ENCODE measurements around the gene PIGA.

PIGA gene

DNA sequence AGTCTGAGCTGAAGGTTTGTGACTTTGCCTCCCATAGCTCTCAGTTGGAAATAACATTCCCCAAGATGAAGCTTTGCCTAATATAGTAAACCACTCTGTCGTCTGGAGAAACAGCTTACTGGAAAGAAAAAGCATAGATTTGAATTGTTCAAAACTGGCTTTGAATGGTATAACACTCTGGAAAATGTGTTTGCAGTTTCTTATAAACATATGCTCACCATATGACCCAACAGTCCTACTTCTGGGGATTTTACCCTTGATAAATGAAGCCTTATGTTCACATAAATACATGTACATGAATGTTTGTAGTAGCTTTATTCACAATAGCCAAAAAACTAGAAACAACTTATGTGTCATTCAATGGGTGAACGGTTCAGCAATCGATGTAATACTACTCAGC, 38.7 kb upstream of the PIGA start:
- H3K4me3 ChIP-seq (IDR thresholded peaks at IDR 0.05; ENCODE audit: insufficient read depth, low read depth, low read length), result no peak overlapping the region
- TF ChIP-seq, protein P1, sequence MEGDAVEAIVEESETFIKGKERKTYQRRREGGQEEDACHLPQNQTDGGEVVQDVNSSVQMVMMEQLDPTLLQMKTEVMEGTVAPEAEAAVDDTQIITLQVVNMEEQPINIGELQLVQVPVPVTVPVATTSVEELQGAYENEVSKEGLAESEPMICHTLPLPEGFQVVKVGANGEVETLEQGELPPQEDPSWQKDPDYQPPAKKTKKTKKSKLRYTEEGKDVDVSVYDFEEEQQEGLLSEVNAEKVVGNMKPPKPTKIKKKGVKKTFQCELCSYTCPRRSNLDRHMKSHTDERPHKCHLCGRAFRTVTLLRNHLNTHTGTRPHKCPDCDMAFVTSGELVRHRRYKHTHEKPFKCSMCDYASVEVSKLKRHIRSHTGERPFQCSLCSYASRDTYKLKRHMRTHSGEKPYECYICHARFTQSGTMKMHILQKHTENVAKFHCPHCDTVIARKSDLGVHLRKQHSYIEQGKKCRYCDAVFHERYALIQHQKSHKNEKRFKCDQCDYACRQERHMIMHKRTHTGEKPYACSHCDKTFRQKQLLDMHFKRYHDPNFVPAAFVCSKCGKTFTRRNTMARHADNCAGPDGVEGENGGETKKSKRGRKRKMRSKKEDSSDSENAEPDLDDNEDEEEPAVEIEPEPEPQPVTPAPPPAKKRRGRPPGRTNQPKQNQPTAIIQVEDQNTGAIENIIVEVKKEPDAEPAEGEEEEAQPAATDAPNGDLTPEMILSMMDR (conservative IDR thresholded peaks at IDR 0.05; ENCODE audit: low read depth, low read length), result no peak
- no peaks in the 10 kb centered on the region for H4K20me1 ChIP-seq (ENCODE audit: insufficient read depth)
- no peaks in the 10 kb centered on the region for H3K4me1 ChIP-seq (ENCODE audit: low read depth, poor library complexity, severe bottlenecking)
- no peaks in the 10 kb centered on the region for H3K27me3 ChIP-seq (ENCODE audit: insufficient read depth, low read depth)
- H3K79me2 ChIP-seq (ENCODE audit: insufficient read depth, low read depth), result no peaks in the 10 kb centered on the region
- H3K9ac ChIP-seq, result no peak overlapping the region
- no peak overlapping the region for H2AFZ ChIP-seq (ENCODE audit: low read depth)
- H3K4me2 ChIP-seq, result no peak overlapping the region
- H3K27ac ChIP-seq, result no peak overlapping the region
- H3K36me3 ChIP-seq (ENCODE audit: insufficient read depth), result no peaks in the 10 kb centered on the region

DNA sequence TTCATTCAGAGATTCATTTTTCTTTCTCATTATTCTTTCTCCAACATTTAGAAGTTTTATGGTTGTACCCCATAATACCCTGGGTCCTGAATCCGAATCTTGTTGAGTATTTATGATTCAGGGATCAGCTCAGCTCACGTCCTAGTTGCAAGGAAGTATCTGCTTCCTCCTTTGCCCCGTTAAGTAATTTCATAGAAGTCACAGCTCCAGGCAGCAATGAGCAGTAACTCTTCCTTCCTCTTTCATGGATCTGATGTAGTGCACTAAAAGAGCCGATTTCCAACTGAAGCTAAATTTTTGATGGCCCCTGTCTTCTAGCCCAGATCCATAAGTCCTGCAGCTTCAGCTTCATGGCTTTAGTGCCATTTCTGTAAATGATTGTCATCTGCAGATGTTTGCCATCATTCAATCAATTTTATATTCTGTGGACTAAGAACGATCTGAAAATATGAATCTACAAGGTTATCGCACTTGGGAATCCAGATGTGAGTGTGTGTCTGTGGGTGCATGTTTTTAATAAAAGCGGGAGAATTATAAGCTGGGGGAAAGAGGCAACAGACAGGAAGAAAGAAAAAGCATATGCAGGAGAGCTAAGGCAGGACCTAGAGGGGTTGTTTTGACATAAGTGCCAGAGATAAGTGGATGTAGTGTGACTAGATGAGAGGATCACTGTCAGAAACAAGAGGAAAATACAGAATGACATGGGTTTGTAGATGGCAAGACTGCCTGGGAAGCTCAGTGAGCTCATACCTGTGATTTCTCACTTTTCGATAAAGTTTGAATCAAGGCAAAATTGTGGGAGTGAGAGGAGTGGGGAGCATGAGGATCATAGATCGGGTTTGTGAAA, 31.4 kb upstream of the PIGA start:
- Histone ChIP-seq H3K4me2 (no peak overlapping the region), H3K27ac (no peak overlapping the region)
- TF ChIP-seq, protein P1 (conservative IDR thresholded peaks at IDR 0.05; ENCODE audit: low read depth, low read length), result no peak

DNA sequence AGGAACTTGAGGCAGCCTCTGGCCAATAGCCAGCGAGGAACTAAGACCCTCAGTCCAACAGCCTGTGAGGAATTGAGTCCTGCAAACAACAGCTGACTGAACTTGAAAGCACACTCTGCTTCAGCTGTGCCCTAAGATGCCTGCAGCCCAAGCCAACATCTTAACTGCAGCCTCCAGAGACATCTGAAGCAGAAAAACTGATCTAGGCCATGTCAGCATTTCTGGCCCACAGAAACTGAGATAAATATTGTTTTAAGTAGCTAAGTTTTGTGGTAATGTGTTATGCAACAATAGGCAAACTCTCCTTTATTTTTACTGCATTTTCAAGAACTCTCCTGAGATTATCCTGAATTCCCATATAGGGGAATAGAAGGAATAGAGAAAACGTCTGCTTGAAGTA, 24.4 kb upstream of the PIGA start:
- Histone ChIP-seq H3K27ac (no peak overlapping the region), H3K27me3 (ENCODE audit: insufficient read depth, low read depth) (no peaks in the 10 kb centered on the region)

More for the DNA sequence above, 31.4 kb upstream of the PIGA start:
- Histone ChIP-seq H2AFZ (ENCODE audit: low read depth) (no peak overlapping the region), H3K27me3 (ENCODE audit: insufficient read depth, low read depth) (no peaks in the 10 kb centered on the region), H3K4me3 (IDR thresholded peaks at IDR 0.05; ENCODE audit: insufficient read depth, low read depth, low read length) (no peak overlapping the region), H4K20me1 (ENCODE audit: insufficient read depth) (no peaks in the 10 kb centered on the region), H3K36me3 (ENCODE audit: insufficient read depth) (no peaks in the 10 kb centered on the region), H3K9ac (no peak overlapping the region), H3K79me2 (ENCODE audit: insufficient read depth, low read depth) (no peaks in the 10 kb centered on the region), H3K4me1 (ENCODE audit: low read depth, poor library complexity, severe bottlenecking) (no peaks in the 10 kb centered on the region)

DNA sequence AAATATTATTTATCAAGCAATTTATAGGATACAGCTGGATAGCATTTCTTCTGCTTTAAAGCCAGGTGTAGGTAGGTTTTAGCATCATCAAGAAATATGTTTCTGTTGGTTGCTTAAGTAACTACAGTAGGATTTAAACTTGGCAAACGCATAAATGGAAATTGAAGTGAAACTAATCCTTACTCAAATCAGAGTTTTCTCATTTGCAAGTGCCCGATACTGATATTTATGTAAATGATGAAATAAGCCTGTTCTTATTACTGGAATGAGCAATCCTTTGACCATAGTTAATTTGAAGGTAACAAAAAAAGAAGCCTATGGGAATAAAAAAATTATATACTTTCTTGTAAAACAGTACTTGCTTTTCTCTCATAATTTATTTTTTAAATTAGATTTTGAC, 23.2 kb upstream of the PIGA start:
- Histone ChIP-seq H3K36me3 (ENCODE audit: insufficient read depth) (no peaks in the 10 kb centered on the region), H3K79me2 (ENCODE audit: insufficient read depth, low read depth) (no peaks in the 10 kb centered on the region), H3K9ac (no peak overlapping the region), H3K27me3 (ENCODE audit: insufficient read depth, low read depth) (no peaks in the 10 kb centered on the region), H3K27ac (no peak overlapping the region), H3K4me2 (no peak overlapping the region), H4K20me1 (ENCODE audit: insufficient read depth) (no peaks in the 10 kb centered on the region), H3K4me3 (IDR thresholded peaks at IDR 0.05; ENCODE audit: insufficient read depth, low read depth, low read length) (no peak overlapping the region), H3K4me1 (ENCODE audit: low read depth, poor library complexity, severe bottlenecking) (peaks cover 4% of the 10 kb centered on the region), H2AFZ (ENCODE audit: low read depth) (no peak overlapping the region)
- TF ChIP-seq, protein P1 (conservative IDR thresholded peaks at IDR 0.05; ENCODE audit: low read depth, low read length), result no peak

More for the DNA sequence above, 24.4 kb upstream of the PIGA start:
- TF ChIP-seq, protein P1 (conservative IDR thresholded peaks at IDR 0.05; ENCODE audit: low read depth, low read length), result no peak
- Histone ChIP-seq H2AFZ (ENCODE audit: low read depth) (no peak overlapping the region), H4K20me1 (ENCODE audit: insufficient read depth) (no peaks in the 10 kb centered on the region), H3K4me2 (no peak overlapping the region), H3K79me2 (ENCODE audit: insufficient read depth, low read depth) (no peaks in the 10 kb centered on the region), H3K4me1 (ENCODE audit: low read depth, poor library complexity, severe bottlenecking) (peaks cover 4% of the 10 kb centered on the region), H3K9ac (no peak overlapping the region), H3K36me3 (ENCODE audit: insufficient read depth) (no peaks in the 10 kb centered on the region), H3K4me3 (IDR thresholded peaks at IDR 0.05; ENCODE audit: insufficient read depth, low read depth, low read length) (no peak overlapping the region)
